A673 (cell line): Measurements from ENCODE around the gene CRYGN. TPM values are rescaled to one million over a fixed set of nuclear protein-coding genes. Genes with fewer than 3 reads are reported as not detected.
A peak's percentile ranks its signal among the peaks of the same experiment; 100 is the strongest.

Experiments
- BruUV-seq: library from RNA; stranded (reverse); fragments of 400-500 nt; replicated peaks from 2 replicates; lab custom pipeline; 2021; lab: Mats Ljungman, UMichigan
- CTCF ChIA-PET: fragments of 300-600 bp; sonication (Branson Sonifier 250); formaldehyde crosslinking; loops from one replicate; lab custom pipeline; 2022; ENCODE audit warnings: antibody characterized with exemption; lab: Charles Lee
- POLR2A ChIA-PET: fragments of 300-600 bp; sonication (Branson Sonifier 250); formaldehyde crosslinking; loops from one replicate; lab custom pipeline; 2022; ENCODE audit warnings: antibody characterized with exemption; ENCODE audit not compliant: low non-redundant PET; lab: Charles Lee
- DNase-seq: peaks from one replicate; pipeline ENCODE4 v3.0.0-alpha.2; 2015; ENCODE audit warnings: low spot score
- H3K27ac ChIP-seq: fragments of 200-600 bp; sonication (generic); 2 replicates; pipeline ENCODE4 v1.5.1; 2016; ENCODE audit warnings: mixed run types, low read depth, mild to moderate bottlenecking, mixed read lengths, antibody characterized with exemption, low read length; ENCODE audit not compliant: poor library complexity, severe bottlenecking
- H3K27me3 ChIP-seq: fragments of 200-600 bp; sonication (generic); replicated peaks from 2 replicates; pipeline ENCODE4 v1.6.1; 2017; ENCODE audit warnings: mixed run types, low read depth, mild to moderate bottlenecking, mixed read lengths, antibody characterized with exemption, low read length; ENCODE audit not compliant: insufficient read depth, poor library complexity
- H3K36me3 ChIP-seq: fragments of 200-600 bp; sonication (generic); 2 replicates; pipeline ENCODE4 v1.6.1; 2016; ENCODE audit warnings: mixed run types, mild to moderate bottlenecking, mixed read lengths, antibody characterized with exemption, low read length; ENCODE audit not compliant: insufficient read depth, poor library complexity, severe bottlenecking
- H3K4me1 ChIP-seq: fragments of 200-600 bp; sonication (generic); 2 replicates; pipeline ENCODE4 v1.6.1; 2017; ENCODE audit warnings: mixed run types, mild to moderate bottlenecking, mixed read lengths, antibody characterized with exemption, low read length; ENCODE audit not compliant: insufficient read depth, poor library complexity, severe bottlenecking
- H3K4me3 ChIP-seq: fragments of 200-600 bp; sonication (generic); 2 replicates; pipeline ENCODE4 v1.5.1; 2016; ENCODE audit warnings: low read depth, mixed run types, mild to moderate bottlenecking, mixed read lengths, low read length; ENCODE audit not compliant: poor library complexity, severe bottlenecking
- H3K9me3 ChIP-seq: fragments of 200-600 bp; sonication (generic); 2 replicates; pipeline ENCODE4 v1.6.1; 2016; ENCODE audit warnings: mixed run types, low read depth, mild to moderate bottlenecking, mixed read lengths, antibody characterized with exemption, low read length; ENCODE audit not compliant: poor library complexity, severe bottlenecking
- CTCF ChIP-seq: fragments of 300-800, 200-600 bp; sonication (generic); conservative IDR thresholded peaks from 2 replicates; pipeline ENCODE4 v1.5.1; 2017; ENCODE audit warnings: low read depth, mild to moderate bottlenecking, antibody characterized with exemption, low read length, moderate library complexity, mixed read lengths
- EZH2 ChIP-seq: fragments of 200-600 bp; sonication (generic); IDR thresholded peaks from 2 replicates; pipeline ENCODE4 v1.6.1; 2017; ENCODE audit warnings: borderline replicate concordance, low read depth, mild to moderate bottlenecking, mixed read lengths, antibody characterized with exemption, low read length; ENCODE audit not compliant: poor library complexity, severe bottlenecking
- intact Hi-C: fragments of 100-400 bp; cut with micrococcal nuclease; formaldehyde crosslinking; loops from one replicate; pipeline ENCODE4 v1.10.0; 2022; ENCODE audit not compliant: unreplicated experiment
- total RNA-seq: library from RNA; stranded (reverse); gene quantifications from 2 replicates; pipeline ENCODE4 v1.2.3, GENCODE V29; 2021

Gene CRYGN
- total RNA-seq, 1 experiment from 2014 or later = 0.13 TPM

DNA sequence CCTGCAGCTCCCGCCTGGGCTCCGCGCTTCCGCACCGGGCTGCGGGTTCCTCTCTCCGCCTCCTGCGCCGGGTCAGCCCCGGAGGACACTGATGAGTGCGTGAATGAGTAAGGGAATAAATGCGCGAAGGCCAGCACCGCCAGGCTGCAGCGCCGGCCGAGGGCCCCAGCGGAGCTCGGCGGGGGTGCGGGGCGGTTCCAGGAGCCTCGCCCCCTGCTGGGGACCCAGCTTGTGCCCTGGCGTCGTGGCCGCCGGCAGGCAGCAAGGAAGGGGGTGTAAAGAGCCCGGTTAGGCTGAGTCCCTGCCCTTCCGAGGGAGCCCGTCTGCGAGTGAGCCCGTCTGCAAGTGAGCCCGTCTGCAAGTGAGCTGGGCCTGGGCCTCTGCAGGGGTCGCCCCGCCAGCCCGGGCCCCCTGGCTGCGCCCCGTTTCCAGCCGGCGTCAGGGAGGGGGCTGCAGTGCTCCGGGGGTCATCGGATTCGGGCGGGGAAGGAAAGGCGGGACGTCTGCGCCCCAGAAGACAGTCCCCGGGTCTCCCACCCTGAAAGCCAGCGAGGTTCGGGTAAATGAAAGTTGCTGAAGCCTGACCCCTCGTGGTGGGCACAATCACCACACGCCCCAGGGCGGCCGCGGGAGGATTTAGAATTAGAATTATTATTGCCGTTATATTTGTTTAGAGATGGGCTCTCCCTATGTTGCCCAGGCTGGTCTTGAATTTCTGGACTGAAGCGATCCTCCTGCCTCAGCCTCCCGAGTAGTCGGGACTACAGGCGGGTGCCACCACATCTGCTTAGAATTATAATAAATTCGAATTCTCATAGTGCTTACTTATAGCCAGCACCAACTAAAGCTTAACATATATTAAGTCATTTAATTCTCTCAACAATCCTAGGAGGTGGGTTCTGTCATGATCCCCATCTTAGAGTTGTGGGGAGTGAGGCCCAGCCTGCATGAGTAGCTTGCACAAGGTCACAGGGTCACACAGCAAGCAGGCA is 8.6 kb upstream of the CRYGN start:
- DNase-seq = peak; percentile 77
- ChIA-PET POLR2A (no interaction called here), CTCF (interaction anchor here (1.3 to 1.7 kb wide), 3 partner anchors 8 to 82 kb away, joined by 3 to 9 read pairs (median 5); partner anchors contain the start of gene CRYGN)
- H3K4me1 ChIP-seq = peaks cover 4% of the 10 kb centered on the region
- no peak for TF ChIP-seq EZH2
- peak; percentile 84 for TF ChIP-seq CTCF
- BruUV-seq = no TSS peak
- peak overlapping the region; percentile 67 for H3K27ac ChIP-seq
- no peaks in the 10 kb centered on the region for H3K27me3 ChIP-seq
- H3K36me3 ChIP-seq = no peaks in the 10 kb centered on the region
- H3K9me3 ChIP-seq = no peaks in the 10 kb centered on the region
- intact Hi-C loops = loop anchor here (1.0 to 5.0 kb wide), 2 partner anchors 80 to 131 kb away; no protein-coding TSS in a partner anchor
- peak overlapping the region; percentile 58 for H3K4me3 ChIP-seq

DNA sequence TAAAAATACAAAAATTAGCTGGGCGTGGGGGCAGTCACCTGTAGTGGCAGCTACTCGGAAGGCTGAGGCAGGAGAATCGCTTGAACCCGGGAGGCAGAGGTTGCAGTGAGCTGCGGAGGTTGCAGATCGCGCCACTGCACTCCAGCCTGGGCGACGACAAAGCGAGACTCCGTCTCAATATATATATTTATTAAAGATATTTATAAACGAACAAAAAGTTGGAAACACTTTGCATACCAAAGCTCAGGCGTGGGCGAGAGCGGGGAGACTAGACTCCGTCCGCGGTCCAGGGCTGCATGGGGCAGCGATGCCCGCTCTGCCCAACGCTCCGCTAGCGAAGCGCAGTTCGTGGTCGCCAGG is 7.9 kb upstream of the CRYGN start:
- ChIA-PET CTCF (interaction anchor here (1.3 to 1.7 kb wide), 2 partner anchors 79 to 81 kb away, joined by 5 to 9 read pairs; no protein-coding TSS in a partner anchor), POLR2A (no interaction called here)
- Histone ChIP-seq H3K27me3 (no peaks in the 10 kb centered on the region), H3K4me1 (peaks cover 4% of the 10 kb centered on the region), H3K9me3 (no peaks in the 10 kb centered on the region), H3K36me3 (no peaks in the 10 kb centered on the region), H3K27ac (no peak overlapping the region), H3K4me3 (peak overlapping the region; percentile 58)
- intact Hi-C loops = loop anchor here (1.0 to 5.0 kb wide), 2 partner anchors 80 to 131 kb away; no protein-coding TSS in a partner anchor
- no TSS peak for BruUV-seq
- DNase-seq = no peak
- TF ChIP-seq CTCF (no peak), EZH2 (no peak)

DNA sequence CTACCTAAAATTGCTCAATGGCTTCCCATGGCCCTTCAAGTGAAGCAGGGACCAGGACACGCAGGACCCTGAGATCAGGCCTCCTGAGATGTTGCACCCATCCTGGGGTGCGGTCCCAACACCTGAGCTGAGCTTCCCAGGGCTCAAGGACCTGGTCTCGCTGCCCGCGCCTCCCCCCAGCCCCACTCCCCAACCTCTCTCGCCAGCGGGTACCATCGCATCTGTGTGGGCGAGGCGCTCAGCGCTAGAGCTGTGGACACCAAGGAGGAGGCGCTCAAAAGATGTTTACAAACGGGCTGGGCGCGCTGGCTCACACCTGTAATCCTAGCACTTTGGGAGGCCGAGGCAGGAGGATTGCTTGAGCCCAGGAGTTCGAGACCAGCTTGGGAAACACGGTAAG is 7.4 kb upstream of the CRYGN start:
- intact Hi-C loops = loop anchor here (5.0 kb wide), 1 partner anchor 130 kb away; no protein-coding TSS in a partner anchor
- Histone ChIP-seq H3K36me3 (no peaks in the 10 kb centered on the region), H3K4me1 (peaks cover 4% of the 10 kb centered on the region), H3K9me3 (no peaks in the 10 kb centered on the region), H3K27ac (no peak overlapping the region), H3K4me3 (no peak overlapping the region), H3K27me3 (no peaks in the 10 kb centered on the region)
- CTCF ChIA-PET = interaction anchor here (1.3 to 1.7 kb wide), 2 partner anchors 79 to 81 kb away, joined by 5 to 9 read pairs; no protein-coding TSS in a partner anchor
- POLR2A ChIA-PET = no interaction called here
- BruUV-seq = no TSS peak
- no peak for DNase-seq
- TF ChIP-seq CTCF (no peak), EZH2 (no peak)
